HepG2 (cell line): ENCODE data around the gene SLC4A7. TPM values are rescaled to one million over a fixed set of nuclear protein-coding genes. Genes with fewer than 3 reads are reported as not detected.
A peak's percentile ranks its signal among the peaks of the same experiment; 100 is the strongest.

Experiments
- FIP1L1 ChIP-seq: fragments of 200-400 bp; formaldehyde crosslinking; IDR thresholded peaks from 2 replicates; pipeline ENCODE4 v1.6.1; 2018; ENCODE audit warnings: low read depth, mild to moderate bottlenecking, low read length, moderate library complexity, borderline replicate concordance; ENCODE audit not compliant: insufficient read depth
- FOSL1 ChIP-seq: sonication (generic); formaldehyde crosslinking; IDR thresholded peaks from 2 replicates; pipeline ENCODE4 v1.9.0; 2021; ENCODE audit warnings: missing genetic modification reagents, borderline replicate concordance
- HNF1B ChIP-seq: sonication (generic); formaldehyde crosslinking; IDR thresholded peaks from 2 replicates; pipeline ENCODE4 v1.5.1; 2020; ENCODE audit warnings: mild to moderate bottlenecking, moderate library complexity, missing genetic modification reagents
- MED1 ChIP-seq: sonication (generic); formaldehyde crosslinking; IDR thresholded peaks from 2 replicates; pipeline ENCODE4 v1.4.0; 2020; ENCODE audit warnings: missing genetic modification reagents
- PATZ1 ChIP-seq: sonication (generic); formaldehyde crosslinking; IDR thresholded peaks from 2 replicates; pipeline ENCODE4 v1.4.0; 2020; ENCODE audit warnings: missing genetic modification reagents
- PLSCR1 ChIP-seq: sonication (generic); formaldehyde crosslinking; IDR thresholded peaks from 2 replicates; pipeline ENCODE4 v1.5.0; 2020; ENCODE audit warnings: missing genetic modification reagents, mild to moderate bottlenecking, borderline replicate concordance
- TEF ChIP-seq: sonication (generic); formaldehyde crosslinking; IDR thresholded peaks from 2 replicates; pipeline ENCODE4 v1.5.0; 2020; ENCODE audit warnings: missing genetic modification reagents
- THRA ChIP-seq: sonication (generic); formaldehyde crosslinking; IDR thresholded peaks from 2 replicates; pipeline ENCODE4 v1.4.0; 2020; ENCODE audit warnings: missing genetic modification reagents, borderline replicate concordance
- YEATS4 ChIP-seq: sonication (generic); formaldehyde crosslinking; IDR thresholded peaks from 2 replicates; pipeline ENCODE4 v1.4.0; 2020; ENCODE audit warnings: missing genetic modification reagents, borderline replicate concordance
- ZMAT5 ChIP-seq: sonication (generic); formaldehyde crosslinking; IDR thresholded peaks from 2 replicates; pipeline ENCODE4 v1.5.0; 2020; ENCODE audit warnings: mild to moderate bottlenecking, low read depth, missing genetic modification reagents, borderline replicate concordance
- ZNF234 ChIP-seq: sonication (generic); formaldehyde crosslinking; conservative IDR thresholded peaks from 2 replicates; pipeline ENCODE4 v1.5.1; 2020; ENCODE audit warnings: mild to moderate bottlenecking, missing genetic modification reagents
- ZNF281 ChIP-seq: sonication (generic); formaldehyde crosslinking; IDR thresholded peaks from 2 replicates; pipeline ENCODE4 v1.4.0; 2020; ENCODE audit warnings: missing genetic modification reagents, borderline replicate concordance
- ZNF687 ChIP-seq: sonication (generic); formaldehyde crosslinking; IDR thresholded peaks from 2 replicates; pipeline ENCODE4 v1.5.1; 2020; ENCODE audit warnings: mild to moderate bottlenecking, missing genetic modification reagents, moderate library complexity
- polyA plus RNA-seq, 8 experiments: library from polyadenylated mRNA; depleted of rRNA in 3 of 8; stranded (reverse) in 7 of 8; unstranded in 1 of 8; fragments of >200 nt; fragmentation: Illumina TruSeq in 4 of 8; extraction: Trizol in 4 of 8; gene quantifications; 2 replicates each; pipeline versions ENCODE4 v1.2.1 to v1.2.3, GENCODE V29; 2011 to 2016; ENCODE audit warnings: low read depth in 4 of 8, missing spikeins in 1 of 8, mixed read lengths in 1 of 8; ENCODE audit not compliant: insufficient read depth in 1 of 8
- total RNA-seq, 5 experiments: library from RNA; depleted of rRNA; stranded (reverse); fragments of >200 nt; fragmentation: Illumina TruSeq; extraction: Trizol; gene quantifications; 2 replicates each; pipeline ENCODE4 v1.2.3, GENCODE V29; 2016; ENCODE audit warnings: low read depth in 1 of 5

SLC4A7 gene
- total and polyA plus RNA-seq, 2 of the 13 experiments (the other 11 are each of a cell fraction or from before 2014, with no cell fraction given): 16.4 to 43.8 TPM

GRCh38 chr3:27366062-27366591 lies 118.1 kb downstream of the SLC4A7 start (continued):
- TF ChIP-seq PATZ1 (CRISPR knock-in tag) (no peak), YEATS4 (CRISPR knock-in tag) (peak; percentile 28; the same call in 1 of the 2 replicates), MED1 (CRISPR knock-in tag) (peak; percentile 84), HNF1B (CRISPR knock-in tag) (no peak), ZNF234 (no peak), ZNF687 (CRISPR knock-in tag) (no peak), ZNF281 (CRISPR knock-in tag) (no peak), FOSL1 (CRISPR knock-in tag) (no peak), ZMAT5 (CRISPR knock-in tag) (no peak), FIP1L1 (no peak), PLSCR1 (CRISPR knock-in tag) (no peak), TEF (CRISPR knock-in tag) (0 out of 2 replicates have a peak, but pooled peaks have one; percentile 31), THRA (CRISPR knock-in tag) (peak; percentile 39; the same call in 1 of the 2 replicates)
